K562 (cell line): ENCODE results near the gene LMBR1. TPM values are rescaled to one million over a fixed set of nuclear protein-coding genes. Genes with fewer than 3 reads are reported as not detected.

Experiments
- ATAC-seq: fragments of 200-7000 bp; cut with Tn5 transposase; 3 replicates; pipeline ENCODE4 v1.9.1; 2020; ENCODE audit warnings: moderate library complexity
- BruUV-seq: library from RNA; stranded (reverse); fragments of 400-500 nt; replicated peaks from 2 replicates; lab custom pipeline; 2021; lab: Mats Ljungman, UMichigan
- CTCF ChIA-PET: fragments of 300-600 bp; formaldehyde crosslinking; extraction: SDS; loops from one replicate; lab custom pipeline; 2021; ENCODE audit warnings: low intra/inter-chr PET ratio; lab: Yijun Ruan, JAX
- POLR2A ChIA-PET: fragments of 300-600, 350-650 bp; sonication (Branson Sonifier 250); formaldehyde crosslinking; extraction: SDS; loops from one replicate; lab custom pipeline; 2021; ENCODE audit warnings: antibody characterized with exemption, inconsistent platforms; lab: Yijun Ruan, JAX
- DNase-seq, 4 experiments: peaks; one replicate each; pipeline versions ENCODE4 v3.0.0 to v3.0.0-alpha.2; 2011 to 2018; ENCODE audit warnings: low spot score in 3 of 4, mixed read lengths in 3 of 4; ENCODE audit errors: extremely low read depth in 1 of 4
- FAIRE-seq: peaks from 2 replicates; lab custom pipeline; 2011; peaks lifted over from hg19 to GRCh38; lab: Jason Lieb, UNC
- H2AFZ ChIP-seq: 2 replicates; pipeline ENCODE4 v1.6.0; 2011; ENCODE audit warnings: low read depth, low read length, control low read depth, inconsistent platforms
- H3K27ac ChIP-seq: fragments of 200-600 bp; 3 replicates; pipeline ENCODE4 v1.8.0; 2011; ENCODE audit warnings: low read depth, mild to moderate bottlenecking, control low read depth, inconsistent platforms, low read length, moderate library complexity, mixed read lengths; ENCODE audit errors: extremely low read depth
- H3K27me3 ChIP-seq, 2 experiments: fragments of 300-600 bp in 1 of 2; 2 replicates in 1 of 2; 3 replicates in 1 of 2; pipeline versions ENCODE4 v1.6.0 to v1.8.0; 2011; ENCODE audit warnings: inconsistent platforms in 2 of 2, low read length in 2 of 2, mild to moderate bottlenecking in 1 of 2, mixed read lengths in 1 of 2, moderate library complexity in 1 of 2; ENCODE audit not compliant: control insufficient read depth in 2 of 2, insufficient read depth in 2 of 2
- H3K36me3 ChIP-seq: fragments of 300-600 bp; 3 replicates; pipeline ENCODE4 v1.8.0; 2011; ENCODE audit warnings: mild to moderate bottlenecking, low read length, inconsistent platforms; ENCODE audit not compliant: control insufficient read depth, insufficient read depth
- H3K4me1 ChIP-seq, 2 experiments: fragments of 200-600 bp in 1 of 2; replicated peaks in 1 of 2; 2 replicates in 1 of 2; 3 replicates in 1 of 2; pipeline versions ENCODE4 v1.5.1 to v1.8.0; 2011; ENCODE audit warnings: inconsistent platforms in 2 of 2, low read length in 2 of 2, mild to moderate bottlenecking in 1 of 2, mixed read lengths in 1 of 2, moderate library complexity in 1 of 2; ENCODE audit not compliant: control insufficient read depth in 2 of 2, insufficient read depth in 2 of 2
- H3K4me2 ChIP-seq: 2 replicates; pipeline ENCODE4 v1.6.1; 2011; ENCODE audit warnings: low read length, control low read depth, inconsistent platforms, mixed read lengths; ENCODE audit not compliant: insufficient read depth
- H3K4me3 ChIP-seq: fragments of 200-600 bp; sonication (generic), shearing (Covaris generic); 2 replicates; pipeline ENCODE4 v1.5.1; 2016; ENCODE audit warnings: control low read depth, inconsistent platforms
- H3K79me2 ChIP-seq: fragments of 200-600 bp; 3 replicates; pipeline ENCODE4 v1.8.0; 2011; ENCODE audit warnings: low read length, inconsistent platforms; ENCODE audit not compliant: control insufficient read depth, insufficient read depth
- H3K9ac ChIP-seq, 2 experiments: 2 replicates each; pipeline versions ENCODE4 v1.6.0 to v1.6.1; 2011; ENCODE audit warnings: low read depth in 2 of 2, low read length in 2 of 2, control low read depth in 1 of 2, inconsistent platforms in 1 of 2, mild to moderate bottlenecking in 1 of 2, mixed read lengths in 1 of 2; ENCODE audit not compliant: insufficient read depth in 1 of 2
- H3K9me1 ChIP-seq: one replicate; pipeline ENCODE4 v1.6.0; 2011; ENCODE audit warnings: inconsistent platforms, mild to moderate bottlenecking, low read length, moderate library complexity; ENCODE audit not compliant: control insufficient read depth, insufficient read depth
- H3K9me3 ChIP-seq: replicated peaks from 2 replicates; pipeline ENCODE4 v1.5.1; 2011; ENCODE audit warnings: low read depth, low read length, inconsistent platforms; ENCODE audit not compliant: control insufficient read depth, insufficient read depth
- H4K20me1 ChIP-seq: replicated peaks from 2 replicates; pipeline ENCODE4 v1.6.1; 2011; ENCODE audit warnings: low read length, inconsistent platforms, mixed read lengths; ENCODE audit not compliant: control insufficient read depth, insufficient read depth
- CBX8 ChIP-seq: fragments of 200-600 bp; sonication (generic); IDR thresholded peaks from 2 replicates; pipeline ENCODE4 v1.6.1; 2012; ENCODE audit warnings: borderline replicate concordance, mixed run types, low read depth, mild to moderate bottlenecking, moderate library complexity, mixed read lengths, low read length, control low read depth, inconsistent platforms; ENCODE audit not compliant: poor library complexity, severe bottlenecking; ENCODE audit errors: extremely low read depth
- CEBPB ChIP-seq: fragments of 450-650 bp; IDR thresholded peaks from 2 replicates; pipeline ENCODE4 v1.6.1; 2016; ENCODE audit warnings: missing genetic modification characterization, missing compliant biosample characterization
- CEBPG ChIP-seq, 3 experiments: fragments of 200-800 bp in 1 of 3; sonication (Bioruptor generic) in 1 of 3; sonication (generic) in 1 of 3; formaldehyde crosslinking in 1 of 3; IDR thresholded peaks in 2 of 3; conservative IDR thresholded peaks in 1 of 3; 2 replicates each; pipeline versions ENCODE4 v1.6.1 to v1.8.0; 2016 to 2022; ENCODE audit warnings: missing compliant biosample characterization in 2 of 3, missing genetic modification characterization in 2 of 3, mild to moderate bottlenecking in 1 of 3, missing genetic modification reagents in 1 of 3
- FOXJ2 ChIP-seq: fragments of 200-800 bp; sonication (Bioruptor generic); IDR thresholded peaks from 2 replicates; pipeline ENCODE4 v1.6.1; 2016; ENCODE audit warnings: missing genetic modification characterization, missing compliant biosample characterization
- GTF2F1 ChIP-seq: IDR thresholded peaks from 2 replicates; pipeline ENCODE4 v1.6.1; 2011; ENCODE audit warnings: low read depth, low read length, improper control_type of control experiment
- LCOR ChIP-seq: sonication (generic); formaldehyde crosslinking; IDR thresholded peaks from 2 replicates; pipeline ENCODE4 v1.8.0; 2022; ENCODE audit warnings: mild to moderate bottlenecking, missing genetic modification reagents
- MIER1 ChIP-seq: fragments of 450-650 bp; IDR thresholded peaks from 2 replicates; pipeline ENCODE4 v1.6.1; 2016; ENCODE audit warnings: antibody characterized with exemption, mild to moderate bottlenecking, low read depth
- MYC ChIP-seq, 2 experiments: fragments of 250-450 bp in 1 of 2; sonication (Bioruptor Pico) in 1 of 2; IDR thresholded peaks; 2 replicates each; pipeline versions ENCODE4 v1.5.1 to v1.6.1; 2012 to 2021; ENCODE audit warnings: low read depth in 2 of 2, borderline replicate concordance in 1 of 2, improper control_type of control experiment in 1 of 2, low read length in 1 of 2, mild to moderate bottlenecking in 1 of 2, moderate library complexity in 1 of 2
- NEUROD1 ChIP-seq: fragments of 150-350 bp; IDR thresholded peaks from 2 replicates; pipeline ENCODE4 v1.6.1; 2014; ENCODE audit warnings: borderline replicate concordance, low read length, low read depth; ENCODE audit not compliant: partially characterized antibody
- SMARCB1 ChIP-seq: IDR thresholded peaks from 2 replicates; pipeline ENCODE4 v1.6.1; 2011; ENCODE audit warnings: improper control_type of control experiment, low read depth; ENCODE audit not compliant: insufficient read length
- SMARCC2 ChIP-seq: fragments of 450-650 bp; IDR thresholded peaks from 2 replicates; pipeline ENCODE4 v1.6.1; 2017; ENCODE audit warnings: antibody characterized with exemption, moderate library complexity, mild to moderate bottlenecking, low read depth
- ZBTB1 ChIP-seq: sonication (generic); formaldehyde crosslinking; IDR thresholded peaks from 2 replicates; pipeline ENCODE4 v1.8.1; 2023; ENCODE audit warnings: missing genetic modification reagents, low read depth, mild to moderate bottlenecking, borderline replicate concordance
- ZNF347 ChIP-seq: fragments of 450-650 bp; formaldehyde crosslinking; IDR thresholded peaks from 2 replicates; pipeline ENCODE4 v1.4.0; 2020; ENCODE audit warnings: low read depth, mild to moderate bottlenecking, moderate library complexity
- WGBS: fragments of 100-300 bp; shearing (Covaris generic); methylation state at CpG from one replicate; pipeline ENCODE4 v1.1.6; 2016; ENCODE audit warnings: low coverage, mixed read lengths; ENCODE audit not compliant: insufficient coverage; ENCODE audit errors: missing lambda C conversion rate; 5-methylcytosine and 5-hydroxymethylcytosine counted together
- in situ Hi-C: fragments of 300-500 bp; cut with MboI; formaldehyde crosslinking; loops from 4 replicates; pipeline ENCODE4 v1.15.0; 2018; ENCODE audit warnings: inconsistent platforms, mixed read lengths
- intact Hi-C: fragments of 100-400 bp; cut with micrococcal nuclease; formaldehyde crosslinking; loops from 2 replicates; pipeline ENCODE4 v1.14.2; 2022
- polyA plus RNA-seq, 8 experiments: library from polyadenylated mRNA; depleted of rRNA in 4 of 8; stranded (reverse) in 5 of 8; unstranded in 3 of 8; fragments of >200 nt; fragmentation: Nextera tagmentation in 2 of 8; fragmentation: Illumina TruSeq in 1 of 8; extraction: Ambion mirVana in 2 of 8; extraction: Trizol in 1 of 8; gene quantifications; 2 replicates each; pipeline versions ENCODE4 v1.2.1 to v1.2.3, GENCODE V29; 2011 to 2014; ENCODE audit warnings: inconsistent platforms in 1 of 8, missing spikeins in 1 of 8
- total RNA-seq, 7 experiments: library from RNA; depleted of rRNA in 6 of 7; stranded (reverse); fragments of >200 nt in 6 of 7; fragmentation: Illumina TruSeq in 2 of 7; extraction: Trizol in 2 of 7; gene quantifications; 2 replicates each; pipeline versions ENCODE4 v1.2.1 to v1.2.3, GENCODE V29; 2011 to 2021; ENCODE audit warnings: low replicate concordance in 1 of 7
- TF ChIP-seq, protein P1 (sequence below): fragments of 250-450 bp; sonication (Bioruptor Pico); IDR thresholded peaks from 2 replicates; pipeline ENCODE4 v1.8.0; 2021; ENCODE audit warnings: moderate library complexity, mild to moderate bottlenecking, inconsistent platforms

The LMBR1 gene
- total and polyA plus RNA-seq, 9 of the 15 experiments (the other 6 are each of a cell fraction or from before 2014, with no cell fraction given): 7.7 to 90.0 (median 59.9) TPM

DNA sequence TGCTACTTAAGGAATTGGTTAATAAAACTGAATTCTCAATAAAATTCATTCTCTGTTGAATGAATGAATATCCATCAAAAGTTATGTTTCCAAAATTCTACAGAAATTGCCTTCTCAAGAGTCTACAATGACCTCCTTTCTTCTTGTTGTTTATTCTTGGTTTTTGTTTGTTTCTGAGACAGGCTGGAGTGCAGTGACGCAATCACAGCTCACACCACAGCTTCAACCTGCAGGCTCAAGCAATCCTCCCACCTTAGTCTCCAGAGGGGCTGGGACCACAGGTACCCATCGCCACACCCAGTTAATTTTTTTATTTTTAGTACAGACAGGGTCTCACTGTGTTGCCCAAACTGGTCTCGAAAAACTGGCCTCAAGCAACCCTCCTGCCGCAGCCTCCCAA is 97.6 kb downstream of the LMBR1 start:
- H3K79me2 ChIP-seq: no peaks in the 10 kb centered on the region
- H3K4me3 ChIP-seq: no peak overlapping the region
- H2AFZ ChIP-seq: no peak overlapping the region
- ChIA-PET POLR2A (interaction anchor here (0.7 to 2.0 kb wide), 2 partner anchors 10 to 132 kb away, joined by 3 to 5 read pairs; no protein-coding TSS in a partner anchor), CTCF (no interaction called here)
- no peaks in the 10 kb centered on the region for H3K4me1 ChIP-seq
- TF ChIP-seq CBX8: no peak
- no peak for TF ChIP-seq NEUROD1
- no peak for TF ChIP-seq CEBPG (CRISPR knock-in tag; IDR thresholded peaks at IDR 0.05)
- TF ChIP-seq CEBPG (tag; conservative IDR thresholded peaks at IDR 0.05 in 1 of 2, IDR thresholded peaks at IDR 0.05 in 1 of 2): peak; percentile 31 to 58; a peak in 2 of 4 replicates
- no peak for TF ChIP-seq ZBTB1 (CRISPR knock-in tag)
- TF ChIP-seq SMARCC2: no peak
- no peak for TF ChIP-seq GTF2F1
- no peak for TF ChIP-seq MYC (IDR thresholded peaks at IDR 0.05; ENCODE audit: low read depth, low read length)
- TF ChIP-seq MYC (CRISPR knock-in tag; IDR thresholded peaks at IDR 0.05; ENCODE audit: borderline replicate concordance, low read depth): no peak
- no peak for TF ChIP-seq SMARCB1
- TF ChIP-seq CEBPB (tag): peak; percentile 66
- TF ChIP-seq, protein P1, sequence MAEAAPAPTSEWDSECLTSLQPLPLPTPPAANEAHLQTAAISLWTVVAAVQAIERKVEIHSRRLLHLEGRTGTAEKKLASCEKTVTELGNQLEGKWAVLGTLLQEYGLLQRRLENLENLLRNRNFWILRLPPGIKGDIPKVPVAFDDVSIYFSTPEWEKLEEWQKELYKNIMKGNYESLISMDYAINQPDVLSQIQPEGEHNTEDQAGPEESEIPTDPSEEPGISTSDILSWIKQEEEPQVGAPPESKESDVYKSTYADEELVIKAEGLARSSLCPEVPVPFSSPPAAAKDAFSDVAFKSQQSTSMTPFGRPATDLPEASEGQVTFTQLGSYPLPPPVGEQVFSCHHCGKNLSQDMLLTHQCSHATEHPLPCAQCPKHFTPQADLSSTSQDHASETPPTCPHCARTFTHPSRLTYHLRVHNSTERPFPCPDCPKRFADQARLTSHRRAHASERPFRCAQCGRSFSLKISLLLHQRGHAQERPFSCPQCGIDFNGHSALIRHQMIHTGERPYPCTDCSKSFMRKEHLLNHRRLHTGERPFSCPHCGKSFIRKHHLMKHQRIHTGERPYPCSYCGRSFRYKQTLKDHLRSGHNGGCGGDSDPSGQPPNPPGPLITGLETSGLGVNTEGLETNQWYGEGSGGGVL (CRISPR knock-in tag): no peak
- TF ChIP-seq FOXJ2 (tag): no peak
- no peak for TF ChIP-seq MIER1
- no peak for TF ChIP-seq LCOR (CRISPR knock-in tag)
- TF ChIP-seq ZNF347: no peak
- in situ Hi-C loops: no loop called here
- BruUV-seq: TSS peak; percentile 16
- no peak overlapping the region for H3K9ac ChIP-seq
- no peaks in the 10 kb centered on the region for H4K20me1 ChIP-seq
- no peaks in the 10 kb centered on the region for H3K27me3 ChIP-seq
- FAIRE-seq (no peak), ATAC-seq (no peak), DNase-seq (no peak)
- intact Hi-C loops: no loop called here
- H3K9me3 ChIP-seq: no peaks in the 10 kb centered on the region
- no peak overlapping the region for H3K27ac ChIP-seq
- WGBS: 91% methylated on average over 4 of the region's 4 CpGs
- peaks cover 48% of the 10 kb centered on the region; the same call in 2 of the 3 replicates for H3K36me3 ChIP-seq
- H3K4me2 ChIP-seq: no peak overlapping the region
- no peaks in the 10 kb centered on the region for H3K9me1 ChIP-seq
